ENCODE results near the gene PTPRD. TPM values are rescaled to one million over a fixed set of nuclear protein-coding genes. Genes with fewer than 3 reads are reported as not detected.

The PTPRD gene
- total RNA-seq, 1 donor from 2014 or later, result 7.8 TPM

GRCh38 chr9:8734760-8735159, 1878.0 kb downstream of the PTPRD start:
- ATAC-seq (ENCODE audit: poor library complexity) (no peak), DNase-seq (no peak)
- intact Hi-C loops (cut with DNase I), result no loop called here

- peak; percentile 82 for ATAC-seq (ENCODE audit: poor library complexity)
- peak; percentile 68 for DNase-seq
- intact Hi-C loops (cut with DNase I), result no loop called here
These were observed 1879.5 kb downstream of the PTPRD start for GRCh38 chr9:8733131-8733954.

- DNase-seq (no peak), ATAC-seq (ENCODE audit: poor library complexity) (no peak)
- intact Hi-C loops (cut with DNase I), result no loop called here
These were observed 1880.3 kb downstream of the PTPRD start for GRCh38 chr9:8732367-8733075.

DNA sequence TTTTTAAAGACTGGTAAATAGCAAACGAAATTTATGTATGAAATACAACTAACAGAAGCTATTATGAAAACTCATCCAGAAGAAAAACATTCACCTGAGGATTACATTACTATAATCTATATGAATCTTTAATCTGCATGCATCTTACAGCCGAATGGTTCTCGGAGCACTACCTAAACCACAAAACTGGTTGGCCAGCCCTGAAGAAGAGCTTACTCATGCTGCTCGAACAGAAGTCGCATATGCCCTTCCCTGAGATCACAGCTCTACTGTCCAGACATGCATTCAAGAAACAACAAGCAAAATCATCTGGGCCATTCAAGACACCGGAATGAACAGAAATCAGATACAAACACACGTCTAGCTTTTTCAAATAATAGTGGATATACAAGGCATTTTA, 1882.2 kb downstream of the PTPRD start:
- intact Hi-C loops (cut with DNase I), result no loop called here
- ATAC-seq (ENCODE audit: poor library complexity), result no peak
- no peak for DNase-seq

- intact Hi-C loops (cut with DNase I), result no loop called here
- ATAC-seq (ENCODE audit: poor library complexity), result no peak
These were observed 1883.9 kb downstream of the PTPRD start for GRCh38 chr9:8728910-8729309.

GRCh38 chr9:8727191-8727590, 1885.6 kb downstream of the PTPRD start:
- ATAC-seq (ENCODE audit: poor library complexity), result no peak
- no peak for DNase-seq
- intact Hi-C loops (cut with DNase I), result no loop called here

More at GRCh38 chr9:8728910-8729309, 1883.9 kb downstream of the PTPRD start:
- no peak for DNase-seq

DNA sequence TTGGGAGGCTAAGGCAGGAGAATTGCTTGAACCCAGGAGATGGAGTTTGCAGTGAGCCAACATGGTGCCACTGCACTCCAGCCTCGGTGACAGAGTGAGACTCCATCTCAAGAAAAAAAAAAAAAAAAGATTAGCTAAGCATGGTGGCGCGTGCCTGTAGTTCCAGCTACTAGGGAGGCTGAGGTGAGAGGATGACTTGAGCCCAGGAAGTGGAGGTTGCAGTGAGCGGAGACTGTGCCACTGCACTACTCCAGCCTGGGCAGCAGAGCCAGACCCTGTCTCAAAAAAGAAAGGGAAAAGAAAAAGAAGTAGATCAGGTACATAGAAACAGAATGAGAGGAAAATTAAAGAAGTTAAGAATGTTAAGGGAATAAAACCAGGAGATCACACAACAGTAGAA, 1886.1 kb downstream of the PTPRD start:
- ATAC-seq (ENCODE audit: poor library complexity) (no peak), DNase-seq (no peak)
- intact Hi-C loops (cut with DNase I), result no loop called here

- intact Hi-C loops (cut with DNase I), result no loop called here
These were observed 1887.2 kb downstream of the PTPRD start for GRCh38 chr9:8725635-8726034.

GRCh38 chr9:8724284-8725018, 1888.4 kb downstream of the PTPRD start:
- ATAC-seq (ENCODE audit: poor library complexity) (no peak), DNase-seq (no peak)
- intact Hi-C loops (cut with DNase I), result no loop called here

More at GRCh38 chr9:8725635-8726034, 1887.2 kb downstream of the PTPRD start:
- no peak for DNase-seq
- ATAC-seq (ENCODE audit: poor library complexity), result no peak

GRCh38 chr9:8723195-8723594, 1889.6 kb downstream of the PTPRD start:
- DNase-seq (no peak), ATAC-seq (ENCODE audit: poor library complexity) (no peak)
- intact Hi-C loops (cut with DNase I), result no loop called here

GRCh38 chr9:8719833-8720486, 1892.8 kb downstream of the PTPRD start:
- DNase-seq, result no peak
- ATAC-seq (ENCODE audit: poor library complexity), result no peak
- intact Hi-C loops (cut with DNase I), result no loop called here

DNA sequence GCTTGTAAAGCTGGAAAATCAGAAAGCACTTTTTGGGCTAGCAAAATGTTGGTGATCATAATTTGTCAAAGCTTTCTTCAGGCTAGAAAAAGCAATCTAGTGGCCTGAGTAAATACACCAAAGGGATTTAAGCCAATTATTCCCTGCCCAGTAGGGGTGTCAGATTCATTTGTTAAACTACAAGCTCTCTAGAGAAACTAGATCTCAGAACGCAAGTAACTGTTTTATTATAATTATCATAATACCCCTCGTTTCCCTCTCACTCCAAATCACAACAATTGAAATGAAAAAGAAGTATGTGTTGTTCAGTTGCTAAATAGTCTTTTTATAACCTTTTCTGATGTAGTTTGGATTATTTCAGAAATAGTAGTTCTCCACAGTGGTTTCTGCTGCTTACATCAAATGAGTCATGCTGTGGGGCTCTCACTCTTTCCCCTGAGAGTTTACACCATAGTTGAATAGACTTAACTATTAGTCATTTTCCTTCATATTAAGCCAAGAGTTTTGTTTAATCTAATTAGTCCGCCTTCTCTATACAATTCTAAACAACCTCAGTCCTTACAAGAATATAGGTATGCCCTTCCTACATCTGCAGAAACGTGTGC, 1894.6 kb downstream of the PTPRD start:
- DNase-seq, result no peak
- intact Hi-C loops (cut with DNase I), result no loop called here
- ATAC-seq (ENCODE audit: poor library complexity), result peak; percentile 81

GRCh38 chr9:8717146-8717545, 1895.7 kb downstream of the PTPRD start:
- DNase-seq (no peak), ATAC-seq (ENCODE audit: poor library complexity) (no peak)
- intact Hi-C loops (cut with DNase I), result no loop called here

DNA sequence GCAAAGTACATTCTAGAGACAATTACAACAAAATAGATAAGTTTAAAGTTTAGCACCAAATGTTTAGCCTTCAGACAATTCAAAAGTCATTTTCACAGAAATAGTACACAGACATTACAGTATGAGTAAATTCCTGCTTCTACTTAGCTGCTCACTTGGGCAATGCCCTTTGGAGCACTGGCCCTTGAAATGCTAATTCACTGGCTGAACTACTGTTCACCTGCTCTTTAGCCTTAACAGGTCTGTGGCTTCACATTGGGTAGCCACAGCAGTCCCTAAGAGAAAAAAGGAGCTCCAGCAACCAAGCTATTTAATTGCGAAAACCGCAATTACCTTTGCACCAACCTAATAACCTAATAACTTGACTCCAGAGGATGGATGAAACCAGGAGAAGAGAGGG, 1897.0 kb downstream of the PTPRD start:
- intact Hi-C loops (cut with DNase I), result no loop called here

GRCh38 chr9:8713811-8714165, 1899.0 kb downstream of the PTPRD start:
- intact Hi-C loops (cut with DNase I), result no loop called here
- no peak for ATAC-seq (ENCODE audit: poor library complexity)
- no peak for DNase-seq

More for the DNA sequence above, 1897.0 kb downstream of the PTPRD start:
- DNase-seq (no peak), ATAC-seq (ENCODE audit: poor library complexity) (no peak)

DNA sequence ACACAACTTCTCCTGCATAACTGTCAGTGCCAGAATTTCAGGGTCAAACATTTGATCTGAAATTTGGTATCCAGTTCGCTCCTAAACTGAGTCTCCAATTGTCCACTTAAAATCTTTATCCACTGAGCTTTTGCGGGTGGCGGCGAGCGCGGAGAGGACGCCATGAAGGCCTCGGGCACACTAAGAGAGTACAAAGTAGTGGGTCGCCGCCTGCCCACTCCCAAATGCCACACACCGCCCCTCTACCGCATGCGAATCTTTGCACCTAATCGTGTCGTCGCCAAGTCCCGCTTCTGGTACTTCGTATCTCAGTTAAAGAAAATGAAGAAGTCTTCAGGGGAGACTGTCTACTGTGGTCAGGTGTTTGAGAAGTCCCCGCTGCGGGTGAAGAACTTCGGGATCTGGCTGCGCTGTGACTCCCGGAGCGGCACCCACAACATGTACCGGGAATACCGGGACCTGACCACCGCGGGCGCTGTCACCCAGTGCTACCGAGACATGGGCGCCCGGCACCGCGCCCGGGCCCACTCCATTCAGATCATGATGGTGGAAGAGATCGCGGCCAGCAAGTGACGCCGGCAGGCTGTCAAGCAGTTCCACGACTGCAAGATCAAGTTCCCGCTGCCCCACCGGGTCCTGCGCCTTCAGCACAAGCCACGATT, 1899.5 kb downstream of the PTPRD start:
- intact Hi-C loops (cut with DNase I), result no loop called here
- ATAC-seq (ENCODE audit: poor library complexity) (no peak), DNase-seq (no peak)

DNA sequence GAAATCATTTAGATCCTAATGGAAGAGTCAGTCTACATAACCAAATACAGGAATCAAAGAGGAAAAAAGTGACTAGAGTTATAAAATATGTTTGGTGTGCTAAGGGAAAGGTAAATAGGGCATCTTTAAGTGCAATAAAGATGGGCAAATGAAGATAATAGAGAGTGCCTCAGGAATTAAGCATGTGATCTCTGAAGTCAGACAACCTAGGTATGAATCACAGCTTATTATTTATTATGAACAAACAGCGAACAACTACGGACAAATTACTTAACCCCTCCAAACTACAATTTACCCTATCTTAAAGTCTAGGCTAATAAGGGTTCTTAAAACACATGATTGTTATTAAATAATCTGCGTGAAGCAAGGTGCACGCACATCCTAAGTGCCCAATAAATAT, 1903.1 kb downstream of the PTPRD start:
- ATAC-seq (ENCODE audit: poor library complexity), result no peak
- intact Hi-C loops (cut with DNase I), result no loop called here

GRCh38 chr9:8708728-8709127, 1904.1 kb downstream of the PTPRD start:
- ATAC-seq (ENCODE audit: poor library complexity) (no peak), DNase-seq (no peak)
- intact Hi-C loops (cut with DNase I), result no loop called here

More for the DNA sequence above, 1903.1 kb downstream of the PTPRD start:
- DNase-seq, result no peak

Measured in Right ventricle myocardium superior (tissue), 1 donor.